ENCODE data around the gene KLF15.

KLF15 gene

DNA sequence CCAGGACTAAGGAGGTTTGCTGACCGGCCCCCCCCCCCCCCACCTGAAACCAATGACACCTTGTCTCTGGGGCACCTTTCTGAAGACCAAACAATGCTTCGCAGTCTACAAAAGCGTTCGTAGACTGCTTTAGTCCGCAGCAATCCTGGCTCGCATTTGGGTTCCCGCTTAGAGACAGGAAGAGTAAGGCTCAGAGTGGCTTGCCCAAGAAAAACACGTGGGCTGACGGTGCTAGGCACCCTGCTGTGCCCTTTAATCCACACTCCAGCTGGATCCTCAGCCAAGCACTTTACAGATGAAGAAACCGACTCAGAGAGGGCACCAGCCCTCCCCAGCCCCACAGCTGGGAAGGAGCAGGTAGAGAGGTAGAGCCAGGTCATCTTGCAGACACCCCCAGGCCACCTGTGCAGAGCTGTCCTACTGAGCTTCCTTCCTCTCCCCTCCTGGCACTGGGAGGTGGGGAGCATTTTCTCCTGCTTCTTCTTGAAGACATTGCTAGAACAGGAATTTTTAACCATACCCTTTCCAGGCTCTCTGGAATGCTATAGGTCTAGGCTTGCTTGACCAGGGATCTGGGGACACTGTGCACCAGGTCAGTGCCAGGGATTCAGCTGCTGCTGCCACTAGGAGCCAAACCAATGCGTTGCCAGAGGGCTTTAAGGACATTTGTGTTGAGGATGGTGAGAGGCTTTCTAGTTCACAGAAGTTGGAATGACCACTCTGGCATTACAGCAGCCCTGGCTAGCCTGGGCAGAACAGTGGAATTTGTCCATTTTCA is 1.0 kb upstream of the KLF15 start:
- no peak overlapping the region for H3K4me3 ChIP-seq (ENCODE audit: low read depth, low read length)
- peak; percentile 66 for DNase-seq (ENCODE audit: low read depth)
- TF ChIP-seq MYC (IDR thresholded peaks at IDR 0.05; ENCODE audit: low read depth, low read length), result peak; percentile 74; the same call in 1 of the 2 replicates
- TF ChIP-seq, protein P1, sequence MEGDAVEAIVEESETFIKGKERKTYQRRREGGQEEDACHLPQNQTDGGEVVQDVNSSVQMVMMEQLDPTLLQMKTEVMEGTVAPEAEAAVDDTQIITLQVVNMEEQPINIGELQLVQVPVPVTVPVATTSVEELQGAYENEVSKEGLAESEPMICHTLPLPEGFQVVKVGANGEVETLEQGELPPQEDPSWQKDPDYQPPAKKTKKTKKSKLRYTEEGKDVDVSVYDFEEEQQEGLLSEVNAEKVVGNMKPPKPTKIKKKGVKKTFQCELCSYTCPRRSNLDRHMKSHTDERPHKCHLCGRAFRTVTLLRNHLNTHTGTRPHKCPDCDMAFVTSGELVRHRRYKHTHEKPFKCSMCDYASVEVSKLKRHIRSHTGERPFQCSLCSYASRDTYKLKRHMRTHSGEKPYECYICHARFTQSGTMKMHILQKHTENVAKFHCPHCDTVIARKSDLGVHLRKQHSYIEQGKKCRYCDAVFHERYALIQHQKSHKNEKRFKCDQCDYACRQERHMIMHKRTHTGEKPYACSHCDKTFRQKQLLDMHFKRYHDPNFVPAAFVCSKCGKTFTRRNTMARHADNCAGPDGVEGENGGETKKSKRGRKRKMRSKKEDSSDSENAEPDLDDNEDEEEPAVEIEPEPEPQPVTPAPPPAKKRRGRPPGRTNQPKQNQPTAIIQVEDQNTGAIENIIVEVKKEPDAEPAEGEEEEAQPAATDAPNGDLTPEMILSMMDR (IDR thresholded peaks at IDR 0.05; ENCODE audit: low read depth, low read length), result no peak
- TF ChIP-seq, protein P2, sequence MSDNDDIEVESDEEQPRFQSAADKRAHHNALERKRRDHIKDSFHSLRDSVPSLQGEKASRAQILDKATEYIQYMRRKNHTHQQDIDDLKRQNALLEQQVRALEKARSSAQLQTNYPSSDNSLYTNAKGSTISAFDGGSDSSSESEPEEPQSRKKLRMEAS (IDR thresholded peaks at IDR 0.05; ENCODE audit: low read depth, low read length), result peak; percentile 94
- no peak for TF ChIP-seq POLR2A (IDR thresholded peaks at IDR 0.05; ENCODE audit: extremely low read depth, insufficient read length)

DNA sequence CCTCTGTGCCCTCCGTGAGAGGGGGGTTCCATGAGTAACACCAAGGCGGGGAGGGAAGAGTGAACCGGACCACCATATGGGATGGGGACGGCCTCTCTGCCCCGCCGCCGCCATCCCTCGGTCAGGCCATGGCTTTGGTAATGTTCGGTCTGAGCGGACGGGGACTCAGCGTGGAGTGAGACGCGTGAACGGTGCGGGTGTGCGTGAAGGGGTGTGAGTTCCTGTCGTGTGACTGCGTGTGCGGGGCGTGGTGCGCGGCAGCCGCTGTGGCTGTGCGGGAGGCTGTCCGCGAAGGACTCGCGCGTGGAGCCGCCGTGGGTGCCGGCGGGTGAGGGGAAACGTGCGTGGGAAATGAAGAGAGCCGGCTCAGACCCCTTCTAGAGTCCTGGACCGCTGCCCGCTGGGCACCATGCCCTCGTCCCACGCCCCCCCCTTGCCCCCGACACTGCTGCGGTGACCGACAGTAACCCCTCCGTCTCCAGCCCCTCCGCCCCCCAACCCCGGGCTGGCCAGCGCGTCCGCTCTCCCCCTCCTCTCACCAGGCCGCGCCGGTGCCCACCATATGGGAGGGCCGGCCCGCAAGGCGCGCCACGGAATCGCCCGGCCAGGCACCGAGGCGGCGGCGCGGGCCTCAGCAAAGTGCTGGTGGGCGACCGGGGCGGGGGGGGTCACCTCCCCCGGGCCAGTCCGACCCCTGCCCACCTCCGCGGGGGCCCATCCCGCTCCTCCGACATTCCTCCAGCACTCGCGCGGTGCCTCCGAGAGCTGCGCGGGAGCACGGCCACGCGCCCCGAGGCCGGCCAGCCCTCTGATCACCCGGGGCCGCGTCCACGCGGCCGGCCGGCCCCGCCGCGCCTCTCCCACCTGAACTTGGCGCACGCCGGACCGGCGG is 589 bp downstream of the KLF15 start:
- TF ChIP-seq, protein P1 (IDR thresholded peaks at IDR 0.05; ENCODE audit: low read depth, low read length), result no peak
- TF ChIP-seq, protein P2 (IDR thresholded peaks at IDR 0.05; ENCODE audit: low read depth, low read length), result no peak
- TF ChIP-seq MYC (IDR thresholded peaks at IDR 0.05; ENCODE audit: low read depth, low read length) (no peak), POLR2A (IDR thresholded peaks at IDR 0.05; ENCODE audit: extremely low read depth, insufficient read length) (no peak)
- no peak for DNase-seq (ENCODE audit: low read depth)
- H3K4me3 ChIP-seq (ENCODE audit: low read depth, low read length), result no peak overlapping the region

DNA sequence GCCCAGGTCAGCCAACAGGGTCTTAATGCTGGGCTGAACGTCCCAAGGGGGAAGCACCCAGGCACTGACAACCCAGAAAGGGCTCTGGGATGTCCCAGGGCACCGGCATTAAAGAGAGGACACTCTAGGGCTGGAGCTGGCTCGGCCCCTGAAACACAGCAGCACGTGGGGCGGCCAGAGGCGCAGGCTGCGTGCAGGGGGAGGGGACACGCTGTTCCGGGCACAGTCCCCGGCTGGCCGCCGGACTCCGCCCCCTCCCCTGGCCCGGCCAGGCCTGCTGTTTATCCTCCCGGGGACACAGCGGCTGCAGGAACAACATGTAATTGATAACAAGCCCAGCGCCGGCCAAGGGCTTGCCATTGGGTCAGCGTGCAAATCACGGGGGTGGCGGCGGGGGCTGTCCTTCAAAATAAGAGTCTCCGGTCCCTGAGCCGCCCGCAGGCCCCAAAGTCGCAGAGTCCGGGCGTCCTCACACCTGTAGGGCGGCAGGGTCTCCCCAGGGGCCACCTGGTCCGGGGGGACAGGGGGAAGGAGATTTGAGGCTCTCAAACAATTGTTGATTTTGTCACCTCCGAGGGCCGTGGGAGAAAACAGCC is 1.3 kb downstream of the KLF15 start:
- TF ChIP-seq, protein P2 (IDR thresholded peaks at IDR 0.05; ENCODE audit: low read depth, low read length), result no peak
- TF ChIP-seq POLR2A (IDR thresholded peaks at IDR 0.05; ENCODE audit: extremely low read depth, insufficient read length) (no peak), MYC (IDR thresholded peaks at IDR 0.05; ENCODE audit: low read depth, low read length) (no peak)
- TF ChIP-seq, protein P1 (IDR thresholded peaks at IDR 0.05; ENCODE audit: low read depth, low read length), result no peak
- H3K4me3 ChIP-seq (ENCODE audit: low read depth, low read length), result no peak overlapping the region
- no peak for DNase-seq (ENCODE audit: low read depth)

DNA sequence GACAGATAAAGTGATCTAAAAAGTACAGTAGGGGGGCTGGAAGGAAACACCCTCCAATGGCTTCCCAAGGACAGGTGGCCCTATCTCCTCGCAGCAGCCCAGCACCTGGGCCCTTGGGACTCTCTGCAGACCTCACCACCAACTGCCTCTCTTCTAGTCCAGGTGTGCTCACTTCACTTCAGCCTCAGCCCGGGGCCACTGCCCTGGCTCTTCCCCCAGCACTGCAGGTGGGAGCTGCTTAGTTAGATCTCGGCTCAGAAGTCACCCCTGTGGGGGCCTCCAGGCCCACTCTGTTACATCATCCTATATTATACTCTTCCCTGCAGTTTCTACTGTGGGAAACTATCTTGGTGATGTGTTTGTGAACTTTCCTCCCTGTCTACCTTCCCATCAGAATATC is 2.0 kb downstream of the KLF15 start:
- no peak for DNase-seq (ENCODE audit: low read depth)
- TF ChIP-seq POLR2A (IDR thresholded peaks at IDR 0.05; ENCODE audit: extremely low read depth, insufficient read length) (no peak), MYC (IDR thresholded peaks at IDR 0.05; ENCODE audit: low read depth, low read length) (no peak)
- TF ChIP-seq, protein P2 (IDR thresholded peaks at IDR 0.05; ENCODE audit: low read depth, low read length), result no peak
- TF ChIP-seq, protein P1 (IDR thresholded peaks at IDR 0.05; ENCODE audit: low read depth, low read length), result no peak
- no peak overlapping the region for H3K4me3 ChIP-seq (ENCODE audit: low read depth, low read length)

GRCh38 chr3:126354776-126355175 is 2.4 kb downstream of the KLF15 start:
- no peak overlapping the region for H3K4me3 ChIP-seq (ENCODE audit: low read depth, low read length)
- no peak for DNase-seq (ENCODE audit: low read depth)
- no peak for TF ChIP-seq MYC (IDR thresholded peaks at IDR 0.05; ENCODE audit: low read depth, low read length)
- TF ChIP-seq POLR2A (IDR thresholded peaks at IDR 0.05; ENCODE audit: extremely low read depth, insufficient read length), result no peak
- TF ChIP-seq, protein P2 (IDR thresholded peaks at IDR 0.05; ENCODE audit: low read depth, low read length), result no peak
- TF ChIP-seq, protein P1 (IDR thresholded peaks at IDR 0.05; ENCODE audit: low read depth, low read length), result no peak

Data from NB4 (cell line).